Measurements from ENCODE around the gene ADAMTS12. TPM values are rescaled to one million over a fixed set of nuclear protein-coding genes. Genes with fewer than 3 reads are reported as not detected.

ADAMTS12 gene
- total RNA-seq, 1 experiment from 2014 or later, result not detected

- ChIA-PET CTCF (interaction anchor here (1.0 kb wide), 1 partner anchor 12 kb away, joined by 4 read pairs; no protein-coding TSS in a partner anchor), POLR2A (no interaction called here)
- no TSS peak for BruUV-seq (replicated peaks)
- no peaks in the 10 kb centered on the region for H3K36me3 Mint-ChIP-seq (ENCODE audit: insufficient read depth, unreplicated experiment)
- H3K4me1 Mint-ChIP-seq (ENCODE audit: insufficient read depth, unreplicated experiment), result no peaks in the 10 kb centered on the region
- H3K4me3 Mint-ChIP-seq (ENCODE audit: unreplicated experiment), result no peak overlapping the region
- intact Hi-C loops (cut with micrococcal nuclease), result no loop called here
- peaks cover 8% of the 10 kb centered on the region for H3K27me3 Mint-ChIP-seq (ENCODE audit: insufficient read depth, unreplicated experiment)
- TF ChIP-seq CTCF (IDR thresholded peaks at IDR 0.05; ENCODE audit: unreplicated experiment), result no peak
- H3K9me3 Mint-ChIP-seq (ENCODE audit: unreplicated experiment), result no peaks in the 10 kb centered on the region
- no peak overlapping the region for H3K27ac Mint-ChIP-seq (ENCODE audit: low read depth, unreplicated experiment)
- DNase-seq (ENCODE audit: unreplicated experiment), result no peak
These were observed 287.3 kb downstream of the ADAMTS12 start for GRCh38 chr5:33604503-33604902.

GRCh38 chr5:33601881-33602280 is 289.9 kb downstream of the ADAMTS12 start:
- no peaks in the 10 kb centered on the region for H3K4me1 Mint-ChIP-seq (ENCODE audit: insufficient read depth, unreplicated experiment)
- peaks cover 8% of the 10 kb centered on the region for H3K27me3 Mint-ChIP-seq (ENCODE audit: insufficient read depth, unreplicated experiment)
- no peak for DNase-seq (ENCODE audit: unreplicated experiment)
- no TSS peak for BruUV-seq (replicated peaks)
- TF ChIP-seq CTCF (IDR thresholded peaks at IDR 0.05; ENCODE audit: unreplicated experiment), result no peak
- ChIA-PET POLR2A (no interaction called here), CTCF (interaction anchor here (0.7 kb wide), 1 partner anchor 46 kb away, joined by 3 read pairs; no protein-coding TSS in a partner anchor)
- no peaks in the 10 kb centered on the region for H3K36me3 Mint-ChIP-seq (ENCODE audit: insufficient read depth, unreplicated experiment)
- intact Hi-C loops (cut with micrococcal nuclease), result no loop called here
- H3K4me3 Mint-ChIP-seq (ENCODE audit: unreplicated experiment), result no peak overlapping the region
- no peaks in the 10 kb centered on the region for H3K9me3 Mint-ChIP-seq (ENCODE audit: unreplicated experiment)
- no peak overlapping the region for H3K27ac Mint-ChIP-seq (ENCODE audit: low read depth, unreplicated experiment)

DNA sequence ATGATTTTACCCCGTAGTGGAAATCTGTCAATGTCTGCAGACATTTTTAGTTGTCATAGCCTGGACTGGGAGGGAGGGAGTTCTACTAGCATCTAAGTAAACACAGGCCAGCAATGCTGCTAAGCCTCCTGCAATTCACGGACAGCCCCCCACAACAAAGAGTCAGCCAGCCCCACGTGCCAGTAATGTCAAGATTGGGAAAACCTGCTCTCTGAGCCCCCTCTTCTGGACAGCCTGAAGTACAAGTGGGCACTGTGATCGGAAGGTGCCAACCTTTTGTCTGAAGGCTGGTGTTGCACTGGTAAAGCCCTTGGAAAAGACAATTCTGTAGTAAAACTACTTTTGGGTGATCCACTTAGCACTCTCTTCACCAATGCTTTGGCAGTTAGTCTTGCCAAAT is 296.5 kb downstream of the ADAMTS12 start:
- H3K4me1 Mint-ChIP-seq (ENCODE audit: insufficient read depth, unreplicated experiment), result no peaks in the 10 kb centered on the region
- H3K36me3 Mint-ChIP-seq (ENCODE audit: insufficient read depth, unreplicated experiment), result no peaks in the 10 kb centered on the region
- no TSS peak for BruUV-seq (replicated peaks)
- H3K27me3 Mint-ChIP-seq (ENCODE audit: insufficient read depth, unreplicated experiment), result no peaks in the 10 kb centered on the region
- POLR2A ChIA-PET, result no interaction called here
- CTCF ChIA-PET, result no interaction called here
- DNase-seq (ENCODE audit: unreplicated experiment), result no peak
- TF ChIP-seq CTCF (IDR thresholded peaks at IDR 0.05; ENCODE audit: unreplicated experiment), result no peak
- no peak overlapping the region for H3K27ac Mint-ChIP-seq (ENCODE audit: low read depth, unreplicated experiment)
- intact Hi-C loops (cut with micrococcal nuclease), result no loop called here
- H3K9me3 Mint-ChIP-seq (ENCODE audit: unreplicated experiment), result no peaks in the 10 kb centered on the region
- H3K4me3 Mint-ChIP-seq (ENCODE audit: unreplicated experiment), result no peak overlapping the region

GRCh38 chr5:33594006-33594405 is 297.8 kb downstream of the ADAMTS12 start:
- BruUV-seq (replicated peaks), result no TSS peak
- POLR2A ChIA-PET, result no interaction called here
- CTCF ChIA-PET, result no interaction called here
- intact Hi-C loops (cut with micrococcal nuclease), result no loop called here
- no peak for TF ChIP-seq CTCF (IDR thresholded peaks at IDR 0.05; ENCODE audit: unreplicated experiment)
- no peak for DNase-seq (ENCODE audit: unreplicated experiment)
- Mint-ChIP-seq H3K36me3 (ENCODE audit: insufficient read depth, unreplicated experiment) (no peaks in the 10 kb centered on the region), H3K4me3 (ENCODE audit: unreplicated experiment) (no peak overlapping the region), H3K9me3 (ENCODE audit: unreplicated experiment) (no peaks in the 10 kb centered on the region), H3K27me3 (ENCODE audit: insufficient read depth, unreplicated experiment) (no peaks in the 10 kb centered on the region), H3K27ac (ENCODE audit: low read depth, unreplicated experiment) (no peak overlapping the region), H3K4me1 (ENCODE audit: insufficient read depth, unreplicated experiment) (no peaks in the 10 kb centered on the region)
